D721Med (cell line): ENCODE measurements around the gene VANGL2.

Experiments used
- DNase-seq: peaks from one replicate; pipeline ENCODE4 v3.0.0; 2011; ENCODE audit warnings: low spot score; ENCODE audit not compliant: insufficient read length
- FAIRE-seq: peaks from 2 replicates; lab custom pipeline; 2011; peaks lifted over from hg19 to GRCh38; lab: Jason Lieb, UNC
- TF ChIP-seq, protein P1 (sequence below): IDR thresholded peaks from 2 replicates; pipeline ENCODE4 v1.5.1; 2012; ENCODE audit warnings: mild to moderate bottlenecking, control low read depth; ENCODE audit not compliant: insufficient read depth; ENCODE audit errors: missing control alignments

Gene VANGL2

DNA sequence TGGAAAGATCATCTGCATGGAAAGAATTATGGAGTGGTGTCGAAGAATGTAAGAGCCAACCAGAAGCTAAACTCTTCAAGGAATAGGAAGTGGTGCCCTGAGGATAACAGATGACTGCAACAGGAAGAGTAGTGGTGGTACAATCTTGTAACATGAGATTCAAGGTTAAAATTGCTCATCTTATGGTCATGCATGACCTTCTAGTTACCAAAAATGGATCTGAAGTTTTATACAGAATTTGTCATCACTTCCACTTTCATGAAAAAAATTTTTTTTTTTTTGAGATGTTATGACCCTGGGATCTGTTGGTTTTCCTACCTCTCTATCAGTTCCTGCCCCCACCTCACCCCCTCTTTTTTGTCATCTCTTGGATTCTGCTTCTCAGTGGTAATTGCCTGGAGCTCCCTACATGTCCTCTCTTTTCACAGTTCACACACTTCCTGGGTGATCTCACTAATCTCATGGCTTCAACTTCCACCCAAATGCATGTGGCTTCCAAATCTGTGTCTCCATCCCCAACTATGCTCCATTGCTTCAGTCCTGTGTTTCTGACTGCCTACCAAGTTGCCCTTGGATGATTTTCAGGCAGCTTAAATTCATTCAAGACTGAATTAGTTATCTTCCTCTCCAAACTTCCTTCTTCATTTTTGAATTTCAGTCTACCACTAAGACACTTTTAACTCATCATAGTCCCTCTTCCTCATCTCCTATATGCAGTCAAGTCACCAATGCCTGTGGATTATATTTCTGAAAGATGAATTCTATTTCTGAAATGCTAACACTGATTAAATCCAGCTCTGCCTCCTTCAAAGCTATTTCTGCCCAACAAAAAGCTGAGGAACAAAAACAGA is 74.3 kb downstream of the VANGL2 start:
- TF ChIP-seq, protein P1, sequence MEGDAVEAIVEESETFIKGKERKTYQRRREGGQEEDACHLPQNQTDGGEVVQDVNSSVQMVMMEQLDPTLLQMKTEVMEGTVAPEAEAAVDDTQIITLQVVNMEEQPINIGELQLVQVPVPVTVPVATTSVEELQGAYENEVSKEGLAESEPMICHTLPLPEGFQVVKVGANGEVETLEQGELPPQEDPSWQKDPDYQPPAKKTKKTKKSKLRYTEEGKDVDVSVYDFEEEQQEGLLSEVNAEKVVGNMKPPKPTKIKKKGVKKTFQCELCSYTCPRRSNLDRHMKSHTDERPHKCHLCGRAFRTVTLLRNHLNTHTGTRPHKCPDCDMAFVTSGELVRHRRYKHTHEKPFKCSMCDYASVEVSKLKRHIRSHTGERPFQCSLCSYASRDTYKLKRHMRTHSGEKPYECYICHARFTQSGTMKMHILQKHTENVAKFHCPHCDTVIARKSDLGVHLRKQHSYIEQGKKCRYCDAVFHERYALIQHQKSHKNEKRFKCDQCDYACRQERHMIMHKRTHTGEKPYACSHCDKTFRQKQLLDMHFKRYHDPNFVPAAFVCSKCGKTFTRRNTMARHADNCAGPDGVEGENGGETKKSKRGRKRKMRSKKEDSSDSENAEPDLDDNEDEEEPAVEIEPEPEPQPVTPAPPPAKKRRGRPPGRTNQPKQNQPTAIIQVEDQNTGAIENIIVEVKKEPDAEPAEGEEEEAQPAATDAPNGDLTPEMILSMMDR: no peak
- FAIRE-seq (no peak), DNase-seq (no peak)
